Activated T-cell treated with anti-CD3 and anti-CD28 coated beads, Interleukin-2, amount 50 U/mL, for 1 hour (primary cell): ENCODE data around the gene TSPO.

Experiments
- DNase-seq: peaks from one replicate; pipeline ENCODE4 v3.0.0-alpha.2; 2020

TSPO gene

GRCh38 chr22:43179911-43180195 lies 28.5 kb downstream of the TSPO start:
- no peak for DNase-seq

- no peak for DNase-seq
Observed at GRCh38 chr22:43180670-43181069, 29.3 kb downstream of the TSPO start.

GRCh38 chr22:43181321-43182076 lies 30.1 kb downstream of the TSPO start:
- DNase-seq, result no peak

- no peak for DNase-seq
Observed at GRCh38 chr22:43182118-43182517, 30.8 kb downstream of the TSPO start.

- DNase-seq, result no peak
Observed at GRCh38 chr22:43182726-43183125, 31.4 kb downstream of the TSPO start.

DNA sequence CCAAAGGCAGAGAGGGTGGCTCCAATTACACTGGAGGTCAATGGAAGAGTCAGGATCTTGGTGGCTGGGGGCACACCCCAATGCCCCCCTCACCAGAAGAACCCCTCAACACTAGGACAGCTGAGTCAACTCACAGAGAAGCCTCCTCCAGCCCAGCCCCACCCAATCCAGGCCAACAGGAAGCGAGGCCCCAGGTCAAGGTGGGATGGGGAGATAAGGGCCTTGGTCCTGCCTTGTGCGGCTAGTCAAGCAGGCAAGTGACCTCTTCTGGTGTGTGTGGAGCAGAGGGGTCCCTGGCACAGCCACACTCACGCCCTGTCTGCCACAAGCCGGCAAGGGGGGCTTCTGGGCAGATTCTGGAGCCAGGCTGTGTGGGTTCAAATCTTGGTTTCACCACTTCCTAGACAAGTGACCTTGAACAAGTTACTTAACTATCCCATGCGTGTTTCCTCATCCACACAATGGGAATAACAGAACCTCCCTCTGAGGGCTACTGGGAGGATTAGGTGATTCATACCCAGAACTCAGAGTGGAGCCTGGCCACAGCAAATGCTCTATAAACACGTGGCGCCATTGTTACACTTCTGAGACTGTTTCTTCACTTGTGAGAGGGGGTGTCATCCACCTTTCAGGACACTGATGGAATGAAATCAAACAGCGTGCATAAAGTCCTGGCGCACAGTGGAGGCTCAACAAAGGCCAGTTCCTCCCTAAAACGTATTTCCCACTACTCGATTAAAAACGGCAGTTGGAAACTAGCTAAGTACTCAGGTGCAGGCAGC lies 32.3 kb downstream of the TSPO start:
- DNase-seq, result no peak

GRCh38 chr22:43185860-43186261 lies 34.5 kb downstream of the TSPO start:
- no peak for DNase-seq

GRCh38 chr22:43186272-43187170 lies 35.2 kb downstream of the TSPO start, which contains the start of gene TTLL12:
TTLL12 (minus strand) TSS chr22:43187134; CDS start chr22:43187069, 65 bp downstream.
- peak; percentile 73 for DNase-seq

DNA sequence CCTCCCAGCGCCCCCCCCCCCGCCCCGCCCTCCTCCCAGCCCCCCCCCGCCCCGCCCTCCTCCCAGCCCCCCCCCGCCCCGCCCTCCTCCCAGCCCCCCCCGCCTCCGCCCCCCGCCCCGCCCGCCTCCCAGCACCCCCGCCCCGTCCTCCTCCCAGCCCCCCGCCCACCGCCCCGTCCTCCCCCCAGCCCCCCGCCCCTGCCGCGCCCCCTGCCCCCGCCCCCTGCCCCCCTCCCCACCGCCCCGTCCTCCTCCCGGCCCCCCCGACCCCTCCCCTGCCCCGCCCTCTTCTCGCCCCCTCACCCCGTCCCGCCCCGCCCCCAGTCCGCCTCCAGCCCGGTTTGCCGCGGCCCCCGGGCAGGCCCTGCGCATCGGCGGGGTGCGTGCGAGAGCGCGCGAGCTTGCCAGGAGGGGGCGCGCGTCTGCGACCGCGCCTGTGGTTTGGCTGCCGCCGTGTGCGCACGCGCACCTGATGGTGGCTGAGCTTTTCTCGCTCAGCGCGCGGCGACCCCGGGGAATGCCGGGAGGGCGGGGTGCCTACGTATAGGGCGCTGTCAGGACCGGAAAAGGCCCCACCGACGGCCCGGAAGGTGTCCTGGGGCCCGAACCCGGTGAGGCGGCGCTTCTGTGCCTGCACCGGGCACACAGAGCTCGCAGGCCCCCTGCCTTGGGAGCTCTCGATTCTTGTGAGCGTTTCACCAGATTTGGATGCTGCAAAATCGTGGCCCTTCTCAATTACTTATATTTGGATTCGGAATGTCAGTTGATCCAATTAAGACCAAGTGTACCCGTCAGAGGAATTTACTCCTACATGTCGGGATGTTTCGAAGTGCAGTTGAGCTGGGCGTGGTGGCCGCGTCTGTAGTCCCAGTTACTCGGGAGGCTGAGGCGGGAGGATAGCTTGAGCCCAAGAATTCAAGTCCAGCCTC lies 36.1 kb downstream of the TSPO start:
- DNase-seq, result peak; percentile 97

- no peak for DNase-seq
Observed at GRCh38 chr22:43188829-43189545, 37.6 kb downstream of the TSPO start.

- no peak for DNase-seq
Observed at GRCh38 chr22:43191831-43192230, 40.5 kb downstream of the TSPO start.

GRCh38 chr22:43197271-43197941 lies 46.0 kb downstream of the TSPO start:
- DNase-seq, result no peak

DNA sequence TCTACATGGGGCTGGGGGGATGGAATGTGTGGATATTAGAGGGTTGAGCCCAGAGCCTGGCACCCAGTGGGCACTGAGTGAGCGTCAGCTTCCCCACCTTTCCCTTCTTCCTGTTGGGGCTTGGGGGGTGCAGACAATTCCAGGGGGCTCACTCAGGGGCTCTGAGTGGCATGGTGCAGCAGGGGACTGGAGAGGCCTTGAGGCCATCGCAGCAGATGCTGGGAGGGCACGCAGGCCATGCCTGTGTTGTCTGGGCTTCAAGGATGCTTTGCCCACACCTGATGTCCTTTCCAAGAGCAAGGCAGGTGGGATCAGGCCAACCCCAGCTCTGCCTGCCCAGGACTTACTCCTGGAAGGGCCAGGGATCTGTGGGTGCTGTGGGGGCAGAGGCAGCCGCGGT lies 46.8 kb downstream of the TSPO start:
- no peak for DNase-seq

DNA sequence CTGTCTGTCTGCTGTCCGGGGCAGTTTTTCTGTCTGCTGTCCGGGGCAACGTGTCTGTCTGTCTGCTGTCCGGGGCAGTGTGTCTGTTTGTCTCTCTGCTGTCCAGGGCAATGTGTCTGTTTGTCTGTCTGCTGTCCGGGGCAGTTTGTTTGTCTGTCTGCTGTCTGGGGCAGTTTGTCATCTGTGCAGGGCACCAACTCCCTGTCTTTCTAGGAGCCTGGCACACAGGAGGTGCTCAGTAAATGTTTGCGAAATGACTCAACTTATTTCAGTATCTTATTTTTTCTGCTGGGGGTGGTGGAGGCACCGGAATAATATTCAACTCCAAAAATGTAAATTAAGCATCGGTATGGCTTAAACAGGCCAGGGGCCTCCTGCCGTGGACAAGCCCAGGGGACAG lies 47.6 kb downstream of the TSPO start:
- DNase-seq, result no peak

DNA sequence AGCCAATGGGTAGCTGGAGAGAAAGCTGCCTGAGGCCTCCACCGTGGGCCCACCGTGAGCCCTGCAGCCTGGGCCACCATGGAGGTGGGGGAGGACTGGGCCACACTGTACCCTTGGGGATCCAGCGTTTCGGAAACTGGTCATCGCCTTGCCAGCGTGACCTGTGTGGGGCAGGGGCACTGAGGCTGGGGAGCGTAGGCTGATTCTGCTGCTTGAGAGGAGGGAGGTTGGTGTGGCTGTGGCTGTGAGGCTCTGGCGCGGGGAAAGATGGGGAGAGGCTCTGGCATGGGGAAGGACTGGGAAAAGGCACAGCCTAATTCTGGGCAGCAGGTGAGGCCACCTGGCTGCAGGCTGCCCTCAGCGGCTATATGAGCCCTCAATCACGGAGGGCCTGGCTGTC lies 48.2 kb downstream of the TSPO start:
- DNase-seq, result no peak

GRCh38 chr22:43200031-43200430 lies 48.7 kb downstream of the TSPO start:
- DNase-seq, result no peak

DNA sequence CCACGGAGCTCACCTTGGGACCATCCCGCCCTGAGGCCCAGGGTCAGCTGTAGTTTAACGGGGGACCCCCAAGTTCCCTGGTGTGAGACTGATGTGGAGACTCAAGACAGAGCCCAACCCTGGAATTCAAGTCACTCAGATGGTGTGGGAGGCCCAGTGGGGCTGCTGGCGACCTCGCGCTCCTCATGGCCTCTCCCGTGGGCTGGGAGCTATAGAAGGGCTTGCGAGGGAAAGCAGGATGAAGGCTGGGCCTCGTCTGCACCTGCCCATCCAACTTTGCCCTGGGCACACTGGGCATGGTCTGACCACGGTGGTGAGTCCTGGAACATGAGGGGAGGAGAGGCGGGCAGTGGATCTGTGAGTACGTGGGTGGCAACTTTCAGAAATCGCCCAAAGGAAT lies 49.2 kb downstream of the TSPO start:
- no peak for DNase-seq

DNA sequence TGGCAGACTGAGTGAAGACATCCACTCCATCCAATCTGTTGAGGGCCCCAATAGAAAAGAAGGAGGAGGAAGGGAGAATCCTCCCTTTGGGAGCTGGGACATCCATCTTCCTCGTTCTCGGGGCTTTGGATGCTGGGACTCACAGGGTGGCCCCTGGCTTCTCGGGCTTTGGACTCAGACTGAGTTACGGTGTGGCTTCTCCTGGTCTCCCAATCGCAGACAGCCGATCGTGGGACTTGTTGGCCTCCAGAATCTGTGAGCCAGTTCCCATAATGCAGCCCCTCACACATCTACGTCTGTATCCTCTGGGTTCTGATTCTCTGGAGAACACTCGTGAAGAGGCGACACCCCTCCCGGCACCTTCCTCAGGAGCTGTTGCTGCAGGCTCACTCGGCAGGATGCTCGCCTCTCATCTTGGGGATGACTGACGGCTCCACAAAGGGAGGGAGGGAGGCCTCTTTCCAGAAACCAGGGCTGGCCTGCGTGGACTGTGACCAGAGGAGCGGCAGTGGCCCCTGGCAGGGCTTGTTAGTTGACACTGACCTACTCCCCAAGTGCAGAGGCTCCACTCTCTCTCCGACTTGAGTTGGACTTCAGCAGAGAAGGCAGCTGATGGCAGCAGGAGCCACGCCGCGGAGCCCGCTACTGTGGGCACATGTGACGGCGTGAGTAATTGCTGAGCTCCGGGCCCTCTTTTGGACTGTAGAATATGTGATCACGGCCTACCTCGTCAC lies 50.3 kb downstream of the TSPO start:
- DNase-seq, result no peak

DNA sequence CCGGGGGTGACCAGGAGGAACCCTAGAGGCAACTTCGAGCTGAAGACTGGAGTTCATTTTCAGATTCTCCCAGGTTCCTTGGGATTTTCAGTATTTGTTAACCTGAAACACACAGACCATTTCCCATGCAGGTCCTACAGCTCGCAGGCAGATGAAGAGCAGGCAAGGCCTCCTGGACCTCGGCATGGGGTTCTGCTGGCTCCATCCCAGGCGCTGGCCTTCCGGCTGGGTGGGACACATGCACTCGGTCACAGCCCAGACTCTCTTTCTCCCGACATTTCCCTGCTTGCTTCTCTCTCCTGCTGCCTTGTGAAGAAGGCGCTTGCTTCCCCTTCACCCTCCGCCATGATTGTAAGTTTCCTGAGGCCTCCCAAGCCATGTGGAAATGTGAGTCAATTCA lies 51.0 kb downstream of the TSPO start:
- DNase-seq, result no peak

DNA sequence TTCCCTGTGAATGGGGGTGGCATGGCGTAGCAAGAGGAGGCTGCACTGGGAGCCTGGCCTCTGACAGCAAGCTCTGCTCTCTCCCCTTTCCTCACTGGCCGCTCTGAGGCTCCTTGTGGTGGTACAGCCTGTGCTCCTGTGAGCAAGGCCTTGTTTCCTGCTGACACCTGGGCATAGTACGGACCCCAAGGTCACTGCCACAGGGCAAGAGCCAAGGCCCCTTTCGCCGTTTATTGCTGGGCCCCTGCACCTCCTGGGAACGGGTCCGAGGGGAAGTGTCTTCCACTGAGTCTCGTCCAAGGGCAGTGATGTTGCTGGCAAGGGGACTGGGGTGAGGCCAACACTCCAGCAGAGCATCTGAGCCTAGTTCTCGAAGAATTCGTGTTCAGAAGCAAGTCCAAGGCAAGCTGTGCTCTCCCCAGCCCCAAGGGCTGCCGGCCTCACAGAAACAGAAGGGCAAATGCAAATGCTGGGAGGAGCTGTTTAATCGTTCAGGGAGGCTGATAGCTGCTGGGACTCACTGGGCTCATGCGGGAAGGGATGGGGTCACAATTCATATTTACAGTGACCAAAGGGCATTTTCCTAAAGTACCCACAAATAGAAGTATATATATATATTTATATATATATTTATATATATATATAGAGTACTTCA lies 51.5 kb downstream of the TSPO start:
- DNase-seq, result no peak
